ENCODE measurements around the gene VPS4A.

Gene VPS4A

GRCh38 chr16:69323415-69323814 lies 12.3 kb downstream of the VPS4A start:
- TF ChIP-seq NFIC (IDR thresholded peaks at IDR 0.05): no peak
- TF ChIP-seq, protein P1, sequence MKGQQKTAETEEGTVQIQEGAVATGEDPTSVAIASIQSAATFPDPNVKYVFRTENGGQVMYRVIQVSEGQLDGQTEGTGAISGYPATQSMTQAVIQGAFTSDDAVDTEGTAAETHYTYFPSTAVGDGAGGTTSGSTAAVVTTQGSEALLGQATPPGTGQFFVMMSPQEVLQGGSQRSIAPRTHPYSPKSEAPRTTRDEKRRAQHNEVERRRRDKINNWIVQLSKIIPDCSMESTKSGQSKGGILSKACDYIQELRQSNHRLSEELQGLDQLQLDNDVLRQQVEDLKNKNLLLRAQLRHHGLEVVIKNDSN (IDR thresholded peaks at IDR 0.05): no peak
- TF ChIP-seq RAD21 (IDR thresholded peaks at IDR 0.05; ENCODE audit: low read depth): no peak
- no peak for TF ChIP-seq MAX (IDR thresholded peaks at IDR 0.05)
- no peak for TF ChIP-seq REST (IDR thresholded peaks at IDR 0.05; ENCODE audit: low read depth)
- no peak for TF ChIP-seq TEAD4 (IDR thresholded peaks at IDR 0.05)
- no peak for TF ChIP-seq CREB1 (IDR thresholded peaks at IDR 0.05; ENCODE audit: low read depth)
- no peak for TF ChIP-seq EP300 (IDR thresholded peaks at IDR 0.05; ENCODE audit: borderline replicate concordance)
- TF ChIP-seq TAF1 (IDR thresholded peaks at IDR 0.05; ENCODE audit: low read depth): no peak
- TF ChIP-seq EGR1 (IDR thresholded peaks at IDR 0.05): no peak
- TF ChIP-seq YY1 (IDR thresholded peaks at IDR 0.05; ENCODE audit: low read depth): no peak
- TF ChIP-seq CEBPB (IDR thresholded peaks at IDR 0.05): no peak
- TF ChIP-seq ZBTB7A (IDR thresholded peaks at IDR 0.05; ENCODE audit: low read depth): no peak

GRCh38 chr16:69324013-69324531 lies 12.9 kb downstream of the VPS4A start:
- TF ChIP-seq CEBPB (IDR thresholded peaks at IDR 0.05) (no peak), TAF1 (IDR thresholded peaks at IDR 0.05; ENCODE audit: low read depth) (no peak), YY1 (IDR thresholded peaks at IDR 0.05; ENCODE audit: low read depth) (no peak), RAD21 (IDR thresholded peaks at IDR 0.05; ENCODE audit: low read depth) (no peak), ZBTB7A (IDR thresholded peaks at IDR 0.05; ENCODE audit: low read depth) (no peak), MAX (IDR thresholded peaks at IDR 0.05) (no peak), TCF12 (IDR thresholded peaks at IDR 0.05; ENCODE audit: low read depth) (no peak), NFIC (IDR thresholded peaks at IDR 0.05) (no peak), EP300 (IDR thresholded peaks at IDR 0.05; ENCODE audit: borderline replicate concordance) (no peak), EGR1 (IDR thresholded peaks at IDR 0.05) (no peak), TEAD4 (IDR thresholded peaks at IDR 0.05) (no peak), FOXM1 (IDR thresholded peaks at IDR 0.05; ENCODE audit: borderline replicate concordance, low read depth) (no peak)

GRCh38 chr16:69324585-69325253 lies 13.6 kb downstream of the VPS4A start:
- TF ChIP-seq REST (IDR thresholded peaks at IDR 0.05; ENCODE audit: low read depth): no peak
- TF ChIP-seq MAX (IDR thresholded peaks at IDR 0.05): no peak
- no peak for TF ChIP-seq YY1 (IDR thresholded peaks at IDR 0.05; ENCODE audit: low read depth)
- no peak for TF ChIP-seq EGR1 (IDR thresholded peaks at IDR 0.05)
- no peak for TF ChIP-seq ZBTB7A (IDR thresholded peaks at IDR 0.05; ENCODE audit: low read depth)
- TF ChIP-seq CREB1 (IDR thresholded peaks at IDR 0.05; ENCODE audit: low read depth): no peak
- TF ChIP-seq RAD21 (IDR thresholded peaks at IDR 0.05; ENCODE audit: low read depth): no peak
- TF ChIP-seq EP300 (IDR thresholded peaks at IDR 0.05; ENCODE audit: borderline replicate concordance): no peak
- TF ChIP-seq NFIC (IDR thresholded peaks at IDR 0.05): no peak
- TF ChIP-seq TAF1 (IDR thresholded peaks at IDR 0.05; ENCODE audit: low read depth): no peak
- no peak for TF ChIP-seq TCF12 (IDR thresholded peaks at IDR 0.05; ENCODE audit: low read depth)
- TF ChIP-seq FOXM1 (IDR thresholded peaks at IDR 0.05; ENCODE audit: borderline replicate concordance, low read depth): no peak
- no peak for TF ChIP-seq TEAD4 (IDR thresholded peaks at IDR 0.05)
- TF ChIP-seq CEBPB (IDR thresholded peaks at IDR 0.05): no peak

GRCh38 chr16:69325784-69326171 lies 14.6 kb downstream of the VPS4A start:
- TF ChIP-seq EP300 (IDR thresholded peaks at IDR 0.05; ENCODE audit: borderline replicate concordance) (no peak), TAF1 (IDR thresholded peaks at IDR 0.05; ENCODE audit: low read depth) (no peak), TEAD4 (IDR thresholded peaks at IDR 0.05) (no peak), TCF12 (IDR thresholded peaks at IDR 0.05; ENCODE audit: low read depth) (no peak), NFIC (IDR thresholded peaks at IDR 0.05) (no peak), YY1 (IDR thresholded peaks at IDR 0.05; ENCODE audit: low read depth) (no peak), FOXM1 (IDR thresholded peaks at IDR 0.05; ENCODE audit: borderline replicate concordance, low read depth) (no peak), CEBPB (IDR thresholded peaks at IDR 0.05) (no peak), ZBTB7A (IDR thresholded peaks at IDR 0.05; ENCODE audit: low read depth) (no peak), CREB1 (IDR thresholded peaks at IDR 0.05; ENCODE audit: low read depth) (no peak), MAX (IDR thresholded peaks at IDR 0.05) (no peak), EGR1 (IDR thresholded peaks at IDR 0.05) (no peak)
- TF ChIP-seq, protein P1 (IDR thresholded peaks at IDR 0.05): no peak
